ENCODE measurements around the gene HDAC4. TPM values are rescaled to one million over a fixed set of nuclear protein-coding genes. Genes with fewer than 3 reads are reported as not detected.

HDAC4 gene
- total and polyA plus RNA-seq, 9 of the 15 experiments (the other 6 are each of a cell fraction or from before 2014, with no cell fraction given) = 0.11 to 20.2 (median 4.0) TPM

DNA sequence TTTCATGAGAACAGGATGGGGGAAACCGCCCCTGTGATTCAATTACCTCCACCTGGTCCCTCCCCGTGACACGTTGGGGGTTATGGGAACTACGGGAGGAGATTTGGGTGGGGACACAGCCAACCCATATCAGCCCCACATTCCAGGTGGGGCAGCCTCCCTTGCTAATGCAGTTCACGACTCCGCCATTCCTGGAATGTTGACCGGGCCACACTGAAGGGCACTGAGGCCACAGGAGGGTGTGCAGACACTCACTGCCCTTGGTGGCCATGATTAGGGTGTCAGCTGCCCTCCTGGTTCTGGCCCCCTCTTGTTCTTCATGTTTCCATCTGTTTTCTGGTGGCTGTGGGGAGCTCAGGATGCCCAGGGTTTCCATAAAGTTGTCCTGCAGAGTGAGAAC is 376.6 kb downstream of the HDAC4 start (continued):
- TF ChIP-seq ZNF407 (IDR thresholded peaks at IDR 0.05; ENCODE audit: low read depth) (no peak), TEAD2 (tag; IDR thresholded peaks at IDR 0.05) (no peak), PHF8 (IDR thresholded peaks at IDR 0.05; ENCODE audit: borderline replicate concordance, low read length) (no peak), IFI16 (CRISPR knock-in tag; IDR thresholded peaks at IDR 0.05) (no peak), ZKSCAN3 (CRISPR knock-in tag; IDR thresholded peaks at IDR 0.05) (no peak), FOSL1 (tag; conservative IDR thresholded peaks at IDR 0.05) (no peak), MEIS2 (IDR thresholded peaks at IDR 0.05; ENCODE audit: partially characterized antibody) (no peak), CREB3 (tag; conservative IDR thresholded peaks at IDR 0.05; ENCODE audit: low read depth) (no peak), RBM22 (IDR thresholded peaks at IDR 0.05; ENCODE audit: low read depth, low read length, poor library complexity, severe bottlenecking) (no peak), NKRF (IDR thresholded peaks at IDR 0.05; ENCODE audit: borderline replicate concordance) (no peak), FOXA3 (CRISPR knock-in tag; conservative IDR thresholded peaks at IDR 0.05 in 1 of 2, IDR thresholded peaks at IDR 0.05 in 1 of 2) (no peak), IRF1 (CRISPR knock-in tag; IDR thresholded peaks at IDR 0.05; ENCODE audit: borderline replicate concordance) (no peak), BRD9 (IDR thresholded peaks at IDR 0.05; ENCODE audit: low read depth, partially characterized antibody) (no peak), HDAC6 (IDR thresholded peaks at IDR 0.05; ENCODE audit: low read depth, low read length) (no peak)
